Stomach (tissue), 9 donors: ENCODE measurements around the gene NFIX. TPM values are rescaled to one million over a fixed set of nuclear protein-coding genes. Genes with fewer than 3 reads are reported as not detected.

Source experiments
- DNase-seq, 2 donors: peaks; one replicate each; pipeline versions ENCODE4 v3.0.0 to v3.0.0-alpha.2; 2013 to 2019
- H3K27ac ChIP-seq, 5 donors: fragments of 200-600 bp in 4 of 5; sonication (generic) in 4 of 5; one replicate each; pipeline ENCODE4 v1.5.1; 2013 to 2019; ENCODE audit warnings: mild to moderate bottlenecking in 1 of 5, moderate library complexity in 1 of 5
- H3K27me3 ChIP-seq, 3 donors: fragments of 200-600 bp; sonication (generic); one replicate each; pipeline ENCODE4 v1.5.1; 2017 to 2019; ENCODE audit warnings: mixed run types in 1 of 3
- H3K36me3 ChIP-seq, 4 donors: fragments of 200-600 bp; sonication (generic); 1 replicate in 3 of 4; 2 replicates in 1 of 4; pipeline ENCODE4 v1.5.1; 2016 to 2019
- H3K4me1 ChIP-seq, 4 donors: fragments of 200-600 bp; sonication (generic); one replicate each; pipeline ENCODE4 v1.5.1; 2016 to 2019
- H3K4me3 ChIP-seq, 4 donors: fragments of 200-600 bp; sonication (generic) in 3 of 4; one replicate each; pipeline ENCODE4 v1.5.1; 2016 to 2019; ENCODE audit warnings: mild to moderate bottlenecking in 1 of 4
- H3K9me3 ChIP-seq, 4 donors: fragments of 200-600 bp; sonication (generic); one replicate each; pipeline ENCODE4 v1.5.1; 2016 to 2019
- CTCF ChIP-seq, 7 experiments: fragments of 450-650 bp in 4 of 7; fragments of 200-600 bp in 3 of 7; sonication (generic) in 3 of 7; IDR thresholded peaks; one replicate each; pipeline ENCODE4 v1.5.1; 2016 to 2019; ENCODE audit warnings: antibody characterized with exemption in 7 of 7, control low read depth in 2 of 7, mild to moderate bottlenecking in 1 of 7
- EP300 ChIP-seq: sonication (generic); formaldehyde crosslinking; IDR thresholded peaks from one replicate; pipeline ENCODE4 v1.6.1; 2017; ENCODE audit warnings: antibody characterized with exemption
- POLR2A ChIP-seq, 4 donors: fragments of 450-650 bp; IDR thresholded peaks; one replicate each; pipeline ENCODE4 v1.6.1; 2016; ENCODE audit warnings: antibody characterized with exemption in 4 of 4, control low read depth in 2 of 4, mild to moderate bottlenecking in 1 of 4, moderate library complexity in 1 of 4
- POLR2AphosphoS5 ChIP-seq, 3 donors: sonication (generic); formaldehyde crosslinking; IDR thresholded peaks; one replicate each; pipeline ENCODE4 v1.6.1; 2016; ENCODE audit warnings: antibody characterized with exemption in 3 of 3
- WGBS, 5 donors: extraction: QIAGEN DNeasy Blood & Tissue Kit in 3 of 5; methylation state at CpG; one replicate each; pipeline versions ENCODE4 v1.1.5 to v1.1.7; 2013 to 2018; 5-methylcytosine and 5-hydroxymethylcytosine counted together
- intact Hi-C: fragments of 100-400 bp; cut with DNase I; formaldehyde crosslinking; loops from one replicate; pipeline ENCODE4 v1.15.1; 2023; ENCODE audit warnings: low total_unique reads
- polyA plus RNA-seq, 3 donors: library from polyadenylated mRNA; stranded (reverse); fragments of 200-250 nt; gene quantifications; one replicate each; pipeline ENCODE4 v1.2.3, GENCODE V29; 2013
- total RNA-seq, 5 donors: library from RNA; depleted of rRNA; stranded (reverse); fragments of >200 nt; gene quantifications; one replicate each; pipeline versions ENCODE4 v1.1.0 to v1.2.3, GENCODE V29; 2014 to 2016
- donor health status: healthy with polysubstance abuse.
- donor health status: Bipolar disorder and iron deficiency.
- donor health status: healthy.

Gene NFIX
- total and polyA plus RNA-seq, 8 donors: 11.5 to 183 (median 37.6) TPM

DNA sequence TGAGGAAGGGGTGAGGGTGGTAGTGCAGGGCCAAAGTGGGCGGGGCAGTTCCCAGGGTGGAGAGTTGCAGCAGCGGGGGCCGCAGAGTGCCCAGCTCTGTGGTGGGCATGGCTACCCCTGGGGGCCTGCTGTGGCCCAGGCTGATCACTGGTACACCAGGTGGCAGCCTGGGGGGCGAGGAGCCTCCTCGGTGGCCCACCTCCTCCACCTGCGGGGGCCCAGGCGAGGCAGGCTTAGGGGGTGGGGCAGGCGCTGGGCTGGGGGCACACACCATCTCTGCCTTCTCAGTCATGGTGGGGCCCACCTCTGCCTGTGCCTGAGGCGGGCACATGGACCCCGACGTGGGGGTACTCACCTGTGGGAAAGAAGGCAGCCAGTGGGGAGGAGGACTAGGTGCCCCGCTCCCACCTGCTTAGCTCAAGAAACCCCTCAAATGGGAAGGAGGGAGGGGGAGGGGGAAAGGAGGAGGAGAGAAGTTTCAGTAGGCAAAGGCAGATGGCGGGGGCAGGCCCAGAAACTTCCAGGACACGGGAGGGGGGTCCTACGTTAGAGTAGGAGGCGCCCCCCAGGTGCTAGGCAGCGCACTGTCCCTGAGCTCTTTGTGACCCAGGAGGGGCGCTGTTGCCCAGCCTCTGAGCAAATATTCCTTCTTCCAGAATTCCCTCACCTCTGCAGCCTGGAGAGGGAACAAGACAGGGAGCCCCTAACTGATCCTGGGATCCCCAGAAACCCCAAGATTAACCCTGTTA, 105.7 kb downstream of the NFIX start:
- WGBS, 5 donors: 58 to 78% (median 72%) methylated on average over 14 to 18 of the region's 18 CpGs
- peak overlapping the region in 3 of 4 donors; percentile 39 to 53 (median 44) for H3K4me3 ChIP-seq
- H3K36me3 ChIP-seq: peaks cover 0 to 9% (median 3%) of the 10 kb centered on the region in 4 donors
- DNase-seq: peak in 1 of 2 donors; percentile 37
- peak overlapping the region in 4 of 5 donors; percentile 79 to 96 (median 88) for H3K27ac ChIP-seq
- peaks cover 53 to 95% (median 73%) of the 10 kb centered on the region in 4 donors for H3K4me1 ChIP-seq
- intact Hi-C loops: no loop called here
- TF ChIP-seq POLR2A (IDR thresholded peaks at IDR 0.05): no peak
- TF ChIP-seq EP300: no peak
- no peak for TF ChIP-seq CTCF (IDR thresholded peaks at IDR 0.05)
- no peak for TF ChIP-seq POLR2AphosphoS5 (IDR thresholded peaks at IDR 0.05)
- peaks cover 0 to 6% (median 0%) of the 10 kb centered on the region in 3 donors for H3K27me3 ChIP-seq
- H3K9me3 ChIP-seq: no peaks in the 10 kb centered on the region

- Histone ChIP-seq H3K9me3 (no peaks in the 10 kb centered on the region), H3K27ac (peak overlapping the region; percentile 74 to 96 (median 86)), H3K4me1 (peaks cover 45 to 89% (median 66%) of the 10 kb centered on the region in 4 donors), H3K27me3 (peaks cover 0 to 6% (median 0%) of the 10 kb centered on the region in 3 donors), H3K36me3 (peaks cover 0 to 11% (median 8%) of the 10 kb centered on the region in 4 donors), H3K4me3 (peak overlapping the region; percentile 39 to 53 (median 42))
- intact Hi-C loops: no loop called here
- DNase-seq: no peak
- 63 to 79% (median 74%) methylated on average over 7 of the region's 7 CpGs for WGBS, 5 donors
- TF ChIP-seq CTCF (IDR thresholded peaks at IDR 0.05) (no peak), POLR2A (IDR thresholded peaks at IDR 0.05) (no peak), POLR2AphosphoS5 (IDR thresholded peaks at IDR 0.05) (no peak), EP300 (no peak)
Measured at GRCh38 chr19:13101590-13102415, 106.5 kb downstream of the NFIX start.

- Histone ChIP-seq H3K27ac (peak overlapping the region; percentile 74 to 96 (median 86)), H3K36me3 (peaks cover 0 to 16% (median 12%) of the 10 kb centered on the region in 4 donors), H3K9me3 (no peaks in the 10 kb centered on the region), H3K27me3 (peaks cover 0 to 6% (median 0%) of the 10 kb centered on the region in 3 donors), H3K4me1 (peaks cover 43 to 84% (median 65%) of the 10 kb centered on the region in 4 donors), H3K4me3 (peak overlapping the region; percentile 39 to 53 (median 42))
- intact Hi-C loops: no loop called here
- WGBS, 5 donors: 0 to 12% (median 7%) methylated on average over 6 to 7 of the region's 7 CpGs
- no peak for DNase-seq
- no peak for TF ChIP-seq POLR2A (IDR thresholded peaks at IDR 0.05)
- TF ChIP-seq CTCF (IDR thresholded peaks at IDR 0.05): no peak
- TF ChIP-seq EP300: no peak
- TF ChIP-seq POLR2AphosphoS5 (IDR thresholded peaks at IDR 0.05): no peak
Measured at GRCh38 chr19:13102416-13102665, 107.1 kb downstream of the NFIX start.
